GM19468 (cell line): ENCODE data around the gene PNCK.
A peak's percentile ranks its signal among the peaks of the same experiment; 100 is the strongest.
"Not testable (repeated sequence)": the region's sequence is repeated elsewhere in the genome, so short reads cannot be mapped to it uniquely, and the experiment has no call there.

Experiments used
- ATAC-seq: cut with Tn5 transposase; IDR thresholded peaks from one replicate; pipeline ENCODE4 v1.9.1; 2021; ENCODE audit warnings: mild to moderate bottlenecking, moderate library complexity, moderate number of reproducible peaks; ENCODE audit not compliant: unreplicated experiment; ENCODE audit errors: extremely low read depth

Gene PNCK

GRCh38 chrX:153673428-153674218 is at the start of gene PNCK:
Gene PNCK (minus strand): TSS chrX:153673813. CDS start chrX:153673076, 737 bp downstream.
- no peak for ATAC-seq

DNA sequence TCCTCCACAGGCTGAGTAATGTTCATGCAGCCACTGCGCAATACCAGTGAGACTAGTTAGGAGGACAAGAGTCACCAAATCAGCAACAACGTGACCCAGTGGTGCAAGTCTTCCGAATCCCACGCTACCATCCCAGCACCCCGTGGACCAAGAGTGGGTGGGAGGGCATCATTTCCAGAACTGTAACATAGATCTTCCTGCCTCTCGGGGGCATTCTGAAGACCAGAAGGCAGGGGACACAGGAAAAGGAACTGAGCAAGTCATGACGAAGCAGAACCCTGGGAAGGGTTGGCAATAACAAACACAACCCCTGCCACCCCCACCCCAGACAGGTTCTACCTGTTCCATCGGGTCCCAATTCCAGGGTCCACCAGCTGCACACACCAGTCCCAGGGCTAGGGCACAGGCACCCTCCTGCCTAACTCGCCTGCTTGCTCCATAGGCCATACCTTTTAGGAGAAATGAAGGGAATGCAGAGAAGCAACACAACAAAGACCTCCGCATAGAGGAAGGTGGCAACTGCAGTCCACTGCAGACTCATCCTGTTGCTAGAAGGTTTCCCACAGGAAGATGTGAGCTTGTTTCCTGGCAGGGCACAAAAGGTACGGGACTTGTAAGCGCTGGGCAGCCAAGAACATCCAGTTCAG is 49.2 kb upstream of the PNCK start:
- no peak for ATAC-seq

DNA sequence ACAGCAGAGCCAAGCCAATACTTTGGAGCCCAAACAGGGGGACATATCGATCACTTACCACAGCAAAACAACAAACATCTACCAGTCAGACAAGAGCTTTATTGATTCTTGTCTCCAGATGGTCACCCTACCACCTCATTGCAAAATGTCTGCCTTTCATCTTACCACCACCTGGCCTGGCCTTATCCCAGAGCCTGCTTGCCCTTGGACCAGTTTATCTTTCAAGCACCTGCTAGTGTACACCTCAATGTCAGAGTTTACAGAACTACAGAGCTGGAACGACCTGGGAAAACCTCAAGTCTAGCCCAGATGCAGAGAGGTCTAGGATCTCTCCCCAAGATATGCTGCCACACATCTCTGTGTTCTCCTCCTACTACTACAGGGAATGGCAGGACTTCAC is 46.1 kb upstream of the PNCK start:
- ATAC-seq = no peak

DNA sequence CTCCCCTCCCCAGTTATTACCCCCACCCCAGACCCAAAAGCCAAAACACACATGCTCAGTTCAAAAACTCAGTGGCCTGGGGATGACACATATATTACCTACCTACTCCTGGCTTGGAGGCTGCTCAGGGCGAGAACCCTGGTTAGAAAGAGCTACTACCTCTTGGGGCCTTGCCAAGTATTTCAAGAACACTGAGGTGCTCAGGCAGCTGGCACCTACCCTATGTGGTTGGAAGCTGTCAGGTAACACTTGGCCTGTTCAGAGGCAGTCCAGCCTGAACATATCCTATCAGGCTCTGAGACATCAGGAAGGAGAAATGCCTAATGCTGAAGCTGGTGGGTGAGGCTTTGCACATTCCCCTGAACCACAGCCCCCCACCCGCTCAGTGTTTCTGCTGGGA is 45.6 kb upstream of the PNCK start:
- ATAC-seq = no peak

GRCh38 chrX:153717445-153717844 is 43.8 kb upstream of the PNCK start:
- no peak for ATAC-seq

- ATAC-seq = no peak
Observed at GRCh38 chrX:153714256-153714655, 40.6 kb upstream of the PNCK start.

DNA sequence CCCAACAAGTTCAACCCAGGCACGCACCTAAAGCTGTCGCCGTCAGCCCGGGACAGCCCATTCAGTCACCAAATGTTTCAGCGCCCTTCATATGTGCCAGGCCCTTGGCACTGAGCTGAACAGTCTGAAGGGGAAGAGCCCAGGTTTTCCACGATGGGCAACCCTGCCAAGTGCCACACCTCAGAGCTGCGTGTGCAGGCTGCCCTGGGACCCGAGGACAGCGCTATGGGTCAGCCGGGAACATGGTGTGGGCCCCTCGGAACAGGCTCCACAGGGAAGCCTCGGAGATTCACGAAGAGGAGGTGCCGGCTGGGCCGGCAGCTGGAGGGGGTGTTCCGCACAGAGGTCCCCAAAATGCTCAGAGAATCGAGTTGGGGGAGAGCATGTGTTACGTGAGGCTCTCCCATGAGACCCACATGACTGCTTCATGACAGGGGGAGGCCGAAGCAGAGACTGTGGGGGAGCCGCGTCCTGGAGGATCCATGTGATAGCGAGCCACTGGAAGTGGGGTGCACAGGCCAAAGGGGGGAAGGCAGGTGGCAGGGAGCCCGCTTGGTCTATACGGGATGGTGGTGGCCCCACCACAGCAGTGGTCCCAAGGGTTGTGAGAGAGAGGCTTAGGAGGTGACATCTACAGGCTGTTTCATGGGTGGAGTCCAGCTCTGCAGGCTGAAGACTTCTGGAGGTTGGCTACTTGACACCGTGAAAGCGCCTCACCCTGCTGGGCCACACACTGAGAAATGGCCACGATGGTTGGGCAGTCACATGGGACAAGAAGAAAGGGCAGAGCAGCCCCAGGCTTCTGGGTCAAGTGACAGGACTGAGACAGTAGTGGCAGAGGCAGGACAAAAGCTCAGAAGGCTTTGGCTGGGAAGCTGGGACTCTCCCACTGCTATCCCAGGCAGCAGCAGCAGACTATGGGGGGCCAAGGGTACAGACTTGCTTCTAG is 36.4 kb upstream of the PNCK start:
- ATAC-seq = no peak

GRCh38 chrX:153708415-153708814 is 34.8 kb upstream of the PNCK start:
- ATAC-seq = peak; percentile 54

- ATAC-seq = no peak
Observed at GRCh38 chrX:153707406-153707805, 33.8 kb upstream of the PNCK start.

GRCh38 chrX:153706799-153707198 is 33.2 kb upstream of the PNCK start:
- no peak for ATAC-seq

GRCh38 chrX:153705403-153706060 is 31.9 kb upstream of the PNCK start:
- not testable (repeated sequence) for ATAC-seq

GRCh38 chrX:153704631-153705402 is 31.2 kb upstream of the PNCK start:
- ATAC-seq = not testable (repeated sequence)

DNA sequence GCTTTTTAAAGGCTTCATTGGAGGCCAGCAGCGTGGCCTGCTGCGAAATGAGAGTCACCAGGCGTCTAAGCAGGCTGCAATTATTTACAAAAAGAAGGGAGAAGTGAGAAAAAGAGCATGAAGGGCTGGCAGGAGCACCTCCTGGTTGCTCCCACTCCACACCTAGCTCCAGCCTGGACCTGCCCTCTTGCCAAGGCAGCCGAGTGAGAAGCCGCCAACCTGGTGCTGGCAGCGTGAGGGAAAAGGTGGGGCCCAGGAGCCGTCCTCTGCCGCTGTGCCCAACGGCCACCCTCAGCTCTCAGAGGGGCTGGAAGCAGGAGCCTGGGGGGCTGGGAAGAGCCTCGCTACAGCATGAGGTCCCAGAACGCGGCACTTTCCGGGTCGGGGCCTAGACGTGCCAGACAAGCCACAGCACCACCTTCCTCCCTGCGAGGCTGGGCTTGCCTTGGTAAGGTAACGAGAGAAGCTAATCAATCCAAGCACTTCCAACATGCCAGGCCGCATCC is 30.5 kb upstream of the PNCK start:
- no peak for ATAC-seq

DNA sequence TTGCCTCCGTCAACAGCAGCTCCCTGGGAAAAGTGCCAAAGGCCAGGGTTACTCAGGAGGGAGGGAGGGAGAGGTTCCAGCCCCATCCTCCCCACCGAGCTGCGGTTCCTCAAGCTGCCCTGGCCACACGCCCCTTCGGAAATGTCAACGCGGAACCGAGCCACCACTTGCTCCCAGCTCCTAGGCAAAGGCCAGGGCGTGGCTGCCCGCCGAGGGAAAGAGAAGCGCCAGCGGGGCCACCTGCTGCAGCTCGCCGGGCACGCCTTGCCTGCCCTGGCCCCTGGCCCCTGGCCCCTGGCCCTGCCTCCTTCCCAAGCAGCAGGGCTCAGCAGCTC is 29.4 kb upstream of the PNCK start:
- no peak for ATAC-seq

- no peak for ATAC-seq
Observed at GRCh38 chrX:153702336-153703035, 28.9 kb upstream of the PNCK start.

GRCh38 chrX:153701706-153702105 is 28.1 kb upstream of the PNCK start:
- no peak for ATAC-seq

DNA sequence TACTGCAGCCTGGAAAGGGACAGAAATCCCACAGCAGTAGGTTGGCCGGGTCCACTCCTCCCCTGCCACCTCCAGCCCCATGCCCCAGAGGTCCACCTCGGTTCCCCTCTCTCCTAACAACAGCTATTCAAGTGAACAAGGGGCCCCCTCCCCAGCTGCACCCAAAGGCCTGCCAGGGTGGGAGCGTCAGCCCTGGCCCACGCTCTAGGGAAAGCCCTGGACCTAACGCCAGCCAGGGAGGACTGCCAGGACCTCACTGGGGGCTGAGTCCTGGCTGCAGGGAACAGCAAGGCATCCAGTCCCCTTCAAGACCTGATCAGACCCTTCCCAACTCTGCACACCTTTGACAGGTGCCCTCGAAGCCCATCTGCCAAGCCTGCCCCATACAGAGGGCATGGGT is 27.4 kb upstream of the PNCK start:
- no peak for ATAC-seq

GRCh38 chrX:153700376-153700945 is 26.8 kb upstream of the PNCK start:
- ATAC-seq = no peak
